Activated T-cell treated with anti-CD3 and anti-CD28 coated beads for 1 hour (primary cell): ENCODE data around the gene CACNA1H.
"Not testable (repeated sequence)": the region's sequence is repeated elsewhere in the genome, so short reads cannot be mapped to it uniquely, and the experiment has no call there.

Source experiments
- DNase-seq: peaks from one replicate; pipeline ENCODE4 v3.0.0-alpha.2; 2020; ENCODE audit warnings: low read depth

CACNA1H gene

DNA sequence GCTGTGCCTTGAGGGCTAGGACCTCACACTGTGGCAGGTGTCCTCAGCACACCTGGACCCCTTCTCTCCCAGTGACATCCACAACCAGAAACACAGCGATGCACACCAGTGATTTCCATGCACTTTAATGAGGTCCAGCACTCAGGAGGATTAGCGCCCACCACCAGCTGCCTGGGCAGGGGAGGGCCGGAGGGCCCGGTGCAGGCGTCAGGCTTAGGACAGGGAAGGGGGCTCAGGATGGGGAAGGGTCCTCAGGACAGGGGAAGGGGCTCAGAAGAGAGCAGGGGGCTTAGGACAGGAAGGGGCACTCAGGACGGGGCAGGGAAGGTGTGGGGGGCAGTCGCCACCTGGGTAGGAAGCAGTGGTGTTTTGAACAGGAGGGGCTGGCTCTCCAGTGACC, 75.3 kb downstream of the CACNA1H start:
- DNase-seq = not testable (repeated sequence)

GRCh38 chr16:1229476-1229875, 76.6 kb downstream of the CACNA1H start:
- not testable (repeated sequence) for DNase-seq

GRCh38 chr16:1230084-1230470, 77.2 kb downstream of the CACNA1H start, which contains the start of gene TPSB2:
Gene TPSB2, minus strand, starts transcription at chr16:1230184. Its CDS starts 233 bp downstream, at chr16:1229951.
- not testable (repeated sequence) for DNase-seq

- DNase-seq = not testable (repeated sequence)
Observed at GRCh38 chr16:1230471-1231212, 77.7 kb downstream of the CACNA1H start.

GRCh38 chr16:1231301-1231700, 78.4 kb downstream of the CACNA1H start:
- not testable (repeated sequence) for DNase-seq

- not testable (repeated sequence) for DNase-seq
Observed at GRCh38 chr16:1232049-1232748, 79.3 kb downstream of the CACNA1H start.

DNA sequence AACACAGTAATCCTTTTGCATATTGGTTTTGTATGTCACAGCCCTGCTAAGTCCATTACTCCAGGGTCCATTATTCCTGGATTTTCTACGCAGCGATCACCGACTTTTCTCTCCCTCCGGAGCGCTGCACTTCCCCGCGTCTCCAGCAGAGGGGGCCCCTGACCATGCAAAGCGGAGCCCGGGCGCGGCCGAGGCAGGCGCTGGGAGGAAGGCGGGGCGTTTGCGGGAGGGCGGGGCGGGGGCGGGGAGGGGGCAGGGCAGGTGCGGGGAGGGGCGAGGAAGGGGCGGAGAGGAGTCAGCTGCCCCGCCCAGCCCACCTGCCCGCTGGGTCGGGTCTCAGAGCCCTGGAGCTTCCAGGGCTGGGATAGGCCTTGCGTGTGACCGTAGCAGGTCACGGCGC, 83.8 kb downstream of the CACNA1H start:
- not testable (repeated sequence) for DNase-seq

DNA sequence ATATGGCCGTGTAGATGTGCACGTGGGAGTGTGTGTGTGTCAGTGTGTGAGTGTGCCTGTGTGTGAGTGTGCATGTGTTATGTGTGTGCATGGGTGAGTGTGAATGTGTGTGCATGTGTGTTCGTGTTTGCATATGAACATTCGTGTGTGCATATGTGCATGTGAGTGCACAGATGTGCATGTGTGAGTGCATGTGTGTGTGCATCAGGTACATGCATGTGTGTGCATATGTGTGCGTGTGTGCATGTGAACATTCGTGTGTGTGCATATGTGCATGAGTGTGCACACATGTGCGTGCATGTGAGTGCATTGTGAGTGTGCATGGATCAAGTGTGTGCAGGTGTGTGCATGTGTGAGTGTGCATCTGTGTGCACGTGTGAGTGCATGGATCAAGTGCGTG, 85.1 kb downstream of the CACNA1H start:
- no peak for DNase-seq

DNA sequence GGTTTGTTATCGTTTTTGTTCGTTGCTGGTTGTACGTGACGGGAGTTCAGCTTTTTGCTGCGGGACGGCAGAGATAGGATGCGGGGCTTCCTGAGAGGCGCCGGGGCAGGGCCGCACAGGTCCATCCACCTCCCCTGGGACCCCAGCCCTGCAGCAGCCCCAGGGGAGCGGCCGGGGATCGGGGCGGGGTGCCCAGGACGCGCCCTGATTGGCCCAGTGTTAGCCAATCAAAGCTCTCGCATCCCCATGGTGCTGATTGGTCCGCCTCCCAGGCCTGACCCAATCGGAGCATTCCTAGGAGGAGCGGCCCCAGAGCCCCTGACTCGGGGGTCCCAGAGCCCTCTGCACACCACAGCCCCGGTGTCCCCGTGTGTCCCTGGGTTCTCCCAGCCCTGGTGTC, 86.0 kb downstream of the CACNA1H start:
- DNase-seq = not testable (repeated sequence)

DNA sequence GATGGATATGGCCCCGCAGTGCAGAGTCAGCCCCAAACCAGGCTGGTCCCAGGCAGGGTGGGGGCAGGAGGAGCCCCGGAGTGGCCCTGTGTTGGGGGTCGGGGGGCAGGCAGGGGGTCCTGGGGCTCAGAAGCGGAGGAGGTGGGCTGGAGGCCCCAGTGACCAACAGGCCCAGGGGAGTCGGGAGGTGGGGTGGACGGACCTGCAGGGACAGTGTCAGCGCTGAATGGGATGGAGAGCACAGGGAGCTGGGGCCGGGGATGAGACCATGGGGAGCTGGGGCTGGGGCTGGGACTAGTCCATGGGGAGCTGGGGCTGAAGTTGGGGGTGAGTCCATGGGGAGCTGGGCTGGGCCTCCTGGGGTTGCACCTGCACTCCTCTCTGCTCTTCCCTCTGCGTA, 86.7 kb downstream of the CACNA1H start:
- DNase-seq = not testable (repeated sequence)

DNA sequence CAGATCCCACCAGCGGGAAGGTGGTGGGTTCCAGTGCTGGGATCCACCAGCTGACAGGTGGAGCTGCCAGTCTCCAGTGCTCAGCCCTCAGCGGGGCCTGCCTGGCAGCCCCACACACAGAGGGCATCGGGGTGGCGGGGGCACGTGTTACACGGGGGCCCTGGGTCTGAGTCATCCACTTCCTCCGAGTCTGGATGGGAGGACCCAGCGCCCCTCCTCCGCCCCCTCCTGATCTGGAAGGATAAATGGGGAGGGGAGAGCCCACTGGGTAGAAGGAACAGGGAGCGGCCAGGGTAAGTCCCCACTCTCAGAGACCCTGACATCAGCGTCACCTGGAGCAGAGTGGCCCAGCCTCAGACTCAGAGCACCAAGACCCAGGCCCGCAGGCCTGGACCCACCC, 87.5 kb downstream of the CACNA1H start, which contains the start of gene TPSAB1:
Gene TPSAB1 (plus strand): TSS at position 270 of the 400 bp plus-strand sequence. CDS start 234 bp downstream, outside the sequence.
- DNase-seq = not testable (repeated sequence)

DNA sequence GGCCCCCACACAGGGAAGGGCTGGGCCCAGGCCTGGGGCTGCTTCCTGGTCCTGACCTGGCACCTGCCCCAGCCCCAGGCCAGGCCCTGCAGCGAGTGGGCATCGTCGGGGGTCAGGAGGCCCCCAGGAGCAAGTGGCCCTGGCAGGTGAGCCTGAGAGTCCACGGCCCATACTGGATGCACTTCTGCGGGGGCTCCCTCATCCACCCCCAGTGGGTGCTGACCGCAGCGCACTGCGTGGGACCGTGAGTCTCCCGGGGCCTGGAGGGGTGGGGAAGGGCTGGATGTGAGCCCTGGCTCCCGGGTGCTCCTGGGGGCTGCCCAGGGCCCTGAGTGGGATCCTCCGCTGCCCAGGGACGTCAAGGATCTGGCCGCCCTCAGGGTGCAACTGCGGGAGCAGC, 88.2 kb downstream of the CACNA1H start:
- not testable (repeated sequence) for DNase-seq

DNA sequence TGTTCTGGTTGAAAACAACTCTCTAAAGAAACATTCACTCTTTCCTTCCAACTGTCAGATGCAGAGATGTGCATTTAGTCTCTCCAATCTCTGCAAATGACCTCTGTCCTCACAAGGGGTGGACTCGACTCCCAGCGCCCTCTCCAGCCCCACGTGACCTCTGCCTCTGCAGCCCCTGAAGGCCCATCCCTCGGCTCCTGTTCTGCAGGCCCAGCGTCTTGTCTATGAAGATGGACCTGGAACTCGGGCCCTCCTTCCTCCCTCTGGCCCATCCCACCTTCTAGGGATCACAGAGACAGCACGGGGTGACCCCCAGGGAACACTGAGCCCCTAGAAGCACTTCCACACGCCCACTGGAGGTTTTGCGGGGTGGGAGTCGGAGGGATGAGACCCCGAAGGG, 90.5 kb downstream of the CACNA1H start:
- not testable (repeated sequence) for DNase-seq

- DNase-seq = not testable (repeated sequence)
Observed at GRCh38 chr16:1243907-1244850, 91.3 kb downstream of the CACNA1H start.

- no peak for DNase-seq
Observed at GRCh38 chr16:1244881-1245280, 92.0 kb downstream of the CACNA1H start.

DNA sequence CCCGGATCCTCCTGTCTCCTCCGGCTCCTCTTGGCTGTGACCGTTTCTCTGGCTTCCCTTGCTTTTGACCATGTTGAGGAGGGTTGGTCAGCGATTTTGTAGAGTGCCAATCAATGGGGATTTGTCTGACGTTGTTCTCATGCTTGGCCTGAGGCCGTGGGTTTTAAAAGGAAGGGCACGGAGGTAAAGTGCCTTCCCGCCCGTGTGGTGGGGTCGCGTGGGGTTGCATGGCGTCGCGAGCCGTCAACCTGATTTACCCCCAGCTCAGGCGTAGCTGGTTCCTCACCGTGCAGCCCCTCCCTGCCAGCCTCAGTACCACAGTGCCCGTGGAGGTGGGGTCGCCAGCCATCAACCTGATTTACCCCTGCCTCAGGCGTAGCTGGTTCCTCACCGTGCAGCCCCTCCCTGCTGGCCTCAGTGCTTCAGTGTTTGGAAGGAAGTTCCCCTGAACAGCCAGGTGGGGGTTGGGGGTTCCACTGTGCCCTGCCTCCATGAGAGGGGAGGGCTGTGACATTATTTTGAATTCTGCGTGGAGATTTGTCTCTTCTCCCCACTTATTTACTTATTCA, 92.6 kb downstream of the CACNA1H start:
- DNase-seq = no peak

GRCh38 chr16:1247903-1248537, 95.1 kb downstream of the CACNA1H start:
- DNase-seq = not testable (repeated sequence)

GRCh38 chr16:1249031-1249755, 96.3 kb downstream of the CACNA1H start:
- not testable (repeated sequence) for DNase-seq

DNA sequence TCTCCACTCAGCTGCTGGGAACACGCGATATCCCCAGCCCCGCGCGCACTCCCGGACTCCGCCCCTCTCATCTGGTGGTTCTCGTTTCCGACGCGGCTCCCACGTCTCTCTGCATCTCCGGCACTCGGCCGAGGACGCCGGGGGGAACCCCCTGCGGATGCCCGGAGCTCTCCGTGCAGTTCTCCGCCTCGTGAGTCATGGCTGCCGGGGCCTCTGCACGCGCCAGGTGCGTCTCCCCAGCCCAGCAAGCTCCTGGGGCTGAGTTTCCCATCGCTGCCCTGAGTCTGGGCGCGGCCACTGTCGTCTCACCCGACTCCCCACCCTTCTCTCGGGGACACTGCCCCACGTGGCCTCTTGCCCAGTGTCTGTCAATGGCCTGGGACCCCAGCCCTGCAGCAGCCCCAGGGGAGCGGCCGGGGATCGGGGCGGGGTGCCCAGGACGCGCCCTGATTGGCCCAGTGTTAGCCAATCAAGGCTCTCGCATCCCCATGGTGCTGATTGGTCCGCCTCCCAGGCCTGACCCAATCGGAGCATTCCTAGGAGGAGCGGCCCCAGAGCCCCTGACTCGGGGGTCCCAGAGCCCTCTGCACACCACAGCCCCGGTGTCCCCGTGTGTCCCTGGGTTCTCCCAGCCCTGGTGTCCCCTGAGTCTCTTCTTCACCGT, 100.9 kb downstream of the CACNA1H start:
- DNase-seq = not testable (repeated sequence)

DNA sequence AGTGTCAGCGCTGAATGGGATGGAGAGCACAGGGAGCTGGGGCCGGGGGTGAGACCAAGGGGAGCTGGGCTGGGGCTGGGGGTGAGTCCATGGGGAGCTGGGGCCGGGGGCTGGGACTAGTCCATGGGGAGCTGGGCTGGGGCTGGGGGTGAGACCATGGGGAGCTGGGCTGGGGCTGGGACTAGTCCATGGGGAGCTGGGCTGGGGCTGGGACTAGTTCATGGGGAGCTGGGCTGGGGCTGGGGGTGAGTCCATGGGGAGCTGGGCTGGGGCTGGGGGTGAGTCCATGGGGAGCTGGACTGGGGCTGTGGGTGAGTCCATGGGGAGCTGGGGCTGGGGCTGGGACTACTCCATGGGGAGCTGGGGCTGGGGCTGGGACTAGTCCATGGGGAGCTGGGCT, 101.9 kb downstream of the CACNA1H start:
- not testable (repeated sequence) for DNase-seq
